ENCODE results near the gene SRP19. TPM values are rescaled to one million over a fixed set of nuclear protein-coding genes. Genes with fewer than 3 reads are reported as not detected.

The SRP19 gene
- polyA plus RNA-seq, 1 donor (not counting 4 experiments of a cell fraction or from before 2014, with no cell fraction given) = 93.7 TPM

DNA sequence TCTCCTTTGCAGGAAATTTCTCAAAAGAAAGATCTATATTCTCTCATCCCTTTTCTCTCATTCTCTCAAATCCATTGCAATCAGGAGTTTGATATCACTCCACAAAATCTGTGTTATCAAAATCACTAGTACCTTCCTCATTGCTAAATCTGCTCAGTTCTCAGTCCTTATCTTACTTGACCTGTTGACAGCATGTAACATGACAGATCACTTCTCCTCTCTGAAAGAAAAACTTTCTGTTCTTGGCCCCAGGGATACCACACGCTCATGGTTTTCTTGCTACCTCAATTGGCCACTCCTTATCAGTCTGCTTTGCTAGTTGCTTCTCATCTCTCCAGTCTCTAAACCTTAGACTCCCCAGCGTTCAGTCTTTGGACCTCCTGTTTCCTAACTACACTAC, 22.1 kb downstream of the SRP19 start:
- Histone ChIP-seq H3K9me1 (ENCODE audit: control insufficient read depth, extremely low read depth, insufficient read depth, low read length) (peaks cover 3% of the 10 kb centered on the region), H3K36me3 (ENCODE audit: control insufficient read depth in 2 of 2, extremely low read depth in 1 of 2, insufficient read depth in 2 of 2, low read length in 2 of 2) (peaks cover 22 to 37% of the 10 kb centered on the region in 2 experiments), H3K4me1 (ENCODE audit: control insufficient read depth, extremely low read depth, insufficient read depth, low read length) (peaks cover 10% of the 10 kb centered on the region), H3K79me2 (ENCODE audit: control insufficient read depth, insufficient read depth, low read length) (peaks cover 7% of the 10 kb centered on the region), H3K27ac (ENCODE audit: control insufficient read depth, insufficient read depth, low read length) (no peak overlapping the region), H3K4me3 (ENCODE audit: control insufficient read depth in 2 of 3, extremely low read depth in 1 of 3, insufficient read depth in 2 of 3, low read depth in 1 of 3, low read length in 3 of 3) (no peak overlapping the region), H3K27me3 (ENCODE audit: control insufficient read depth, extremely low read depth, insufficient read depth, low read length) (no peaks in the 10 kb centered on the region), H2AFZ (ENCODE audit: control insufficient read depth, low read length) (no peak overlapping the region), H3K9me3 (ENCODE audit: control insufficient read depth, low read depth, low read length) (no peaks in the 10 kb centered on the region), H3K9ac (ENCODE audit: control insufficient read depth, extremely low read depth, insufficient read depth, low read length) (no peak overlapping the region), H3K4me2 (ENCODE audit: control insufficient read depth, extremely low read depth, insufficient read depth, low read depth, low read length) (no peak overlapping the region), H4K20me1 (ENCODE audit: control insufficient read depth, extremely low read depth, insufficient read depth, low read length) (peaks cover 2% of the 10 kb centered on the region)
- dilution Hi-C loops (cut with MboI; ENCODE audit: extremely low pct_ligation_motif_present, low sequenced_read_pairs) = no loop called here
- TF ChIP-seq, protein P1, sequence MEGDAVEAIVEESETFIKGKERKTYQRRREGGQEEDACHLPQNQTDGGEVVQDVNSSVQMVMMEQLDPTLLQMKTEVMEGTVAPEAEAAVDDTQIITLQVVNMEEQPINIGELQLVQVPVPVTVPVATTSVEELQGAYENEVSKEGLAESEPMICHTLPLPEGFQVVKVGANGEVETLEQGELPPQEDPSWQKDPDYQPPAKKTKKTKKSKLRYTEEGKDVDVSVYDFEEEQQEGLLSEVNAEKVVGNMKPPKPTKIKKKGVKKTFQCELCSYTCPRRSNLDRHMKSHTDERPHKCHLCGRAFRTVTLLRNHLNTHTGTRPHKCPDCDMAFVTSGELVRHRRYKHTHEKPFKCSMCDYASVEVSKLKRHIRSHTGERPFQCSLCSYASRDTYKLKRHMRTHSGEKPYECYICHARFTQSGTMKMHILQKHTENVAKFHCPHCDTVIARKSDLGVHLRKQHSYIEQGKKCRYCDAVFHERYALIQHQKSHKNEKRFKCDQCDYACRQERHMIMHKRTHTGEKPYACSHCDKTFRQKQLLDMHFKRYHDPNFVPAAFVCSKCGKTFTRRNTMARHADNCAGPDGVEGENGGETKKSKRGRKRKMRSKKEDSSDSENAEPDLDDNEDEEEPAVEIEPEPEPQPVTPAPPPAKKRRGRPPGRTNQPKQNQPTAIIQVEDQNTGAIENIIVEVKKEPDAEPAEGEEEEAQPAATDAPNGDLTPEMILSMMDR (optimal IDR thresholded peaks at IDR 0.05 in 1 of 3, IDR thresholded peaks at IDR 0.05 in 1 of 3, conservative IDR thresholded peaks at IDR 0.05 in 1 of 3; ENCODE audit: extremely low read depth in 1 of 3, insufficient read depth in 2 of 3, low read length in 3 of 3) = no peak
- no peak for TF ChIP-seq EZH2 (IDR thresholded peaks at IDR 0.05; ENCODE audit: low read length)
- no peak for DNase-seq (ENCODE audit: low read depth, low spot score)
- FAIRE-seq = no peak

DNA sequence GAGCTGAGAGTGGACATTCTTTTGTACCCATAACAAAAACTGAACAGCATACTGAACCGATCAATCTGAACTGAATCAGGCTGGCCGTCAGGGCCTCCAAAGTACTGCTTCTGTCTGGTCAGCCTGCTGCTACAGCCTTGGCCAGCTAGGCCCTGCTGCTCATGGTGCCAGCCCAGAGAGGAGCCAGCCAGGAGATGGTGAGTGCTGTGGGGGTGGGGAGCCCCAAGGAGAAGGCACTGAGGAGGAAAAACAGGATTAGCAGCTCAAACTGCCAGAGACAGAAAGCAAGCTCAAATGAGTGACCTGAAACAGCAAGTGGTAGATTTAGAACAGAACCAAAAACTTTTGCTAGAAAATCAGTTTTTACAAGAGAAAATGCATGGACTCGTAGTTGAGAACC, 23.9 kb downstream of the SRP19 start:
- dilution Hi-C loops (cut with MboI; ENCODE audit: extremely low pct_ligation_motif_present, low sequenced_read_pairs) = no loop called here
- DNase-seq (ENCODE audit: low read depth, low spot score) (no peak), FAIRE-seq (no peak)
- Histone ChIP-seq H3K9me3 (ENCODE audit: control insufficient read depth, low read depth, low read length) (no peaks in the 10 kb centered on the region), H3K4me2 (ENCODE audit: control insufficient read depth, extremely low read depth, insufficient read depth, low read depth, low read length) (no peak overlapping the region), H3K27me3 (ENCODE audit: control insufficient read depth, extremely low read depth, insufficient read depth, low read length) (no peaks in the 10 kb centered on the region), H3K9me1 (ENCODE audit: control insufficient read depth, extremely low read depth, insufficient read depth, low read length) (peaks cover 3% of the 10 kb centered on the region), H3K4me1 (ENCODE audit: control insufficient read depth, extremely low read depth, insufficient read depth, low read length) (no peaks in the 10 kb centered on the region), H3K9ac (ENCODE audit: control insufficient read depth, extremely low read depth, insufficient read depth, low read length) (no peak overlapping the region), H3K79me2 (ENCODE audit: control insufficient read depth, insufficient read depth, low read length) (peaks cover 13% of the 10 kb centered on the region), H2AFZ (ENCODE audit: control insufficient read depth, low read length) (no peak overlapping the region), H3K27ac (ENCODE audit: control insufficient read depth, insufficient read depth, low read length) (no peak overlapping the region), H3K36me3 (ENCODE audit: control insufficient read depth in 2 of 2, extremely low read depth in 1 of 2, insufficient read depth in 2 of 2, low read length in 2 of 2) (peaks cover 23 to 37% of the 10 kb centered on the region in 2 experiments), H4K20me1 (ENCODE audit: control insufficient read depth, extremely low read depth, insufficient read depth, low read length) (no peaks in the 10 kb centered on the region), H3K4me3 (ENCODE audit: control insufficient read depth in 2 of 3, extremely low read depth in 1 of 3, insufficient read depth in 2 of 3, low read depth in 1 of 3, low read length in 3 of 3) (no peak overlapping the region)
- no peak for TF ChIP-seq EZH2 (IDR thresholded peaks at IDR 0.05; ENCODE audit: low read length)
- TF ChIP-seq, protein P1 (optimal IDR thresholded peaks at IDR 0.05 in 1 of 3, IDR thresholded peaks at IDR 0.05 in 1 of 3, conservative IDR thresholded peaks at IDR 0.05 in 1 of 3; ENCODE audit: extremely low read depth in 1 of 3, insufficient read depth in 2 of 3, low read length in 3 of 3) = no peak
